HEK293T (cell line): ENCODE measurements around the gene RPUSD1.

Source experiments
- CTCF ChIA-PET: fragments of 350-600 bp; formaldehyde crosslinking; extraction: SDS; loops from one replicate; lab custom pipeline; 2021; ENCODE audit warnings: antibody characterized with exemption, inconsistent platforms; lab: Yijun Ruan, JAX
- POLR2A ChIA-PET: fragments of 350-600 bp; formaldehyde crosslinking; extraction: SDS; loops from one replicate; lab custom pipeline; 2020; ENCODE audit warnings: antibody characterized with exemption, inconsistent platforms; lab: Yijun Ruan, JAX
- DNase-seq: peaks from one replicate; pipeline ENCODE4 v3.0.0; 2012; ENCODE audit warnings: mixed read lengths; ENCODE audit errors: extremely low spot score
- ARNT ChIP-seq: fragments of 450-650 bp; IDR thresholded peaks from 2 replicates; pipeline ENCODE4 v1.6.1; 2017; ENCODE audit warnings: mild to moderate bottlenecking
- BHLHE40 ChIP-seq: fragments of 450-650 bp; IDR thresholded peaks from 2 replicates; pipeline ENCODE4 v1.6.1; 2016; ENCODE audit warnings: mild to moderate bottlenecking, moderate library complexity, borderline replicate concordance
- CTBP1 ChIP-seq: fragments of 450-650 bp; IDR thresholded peaks from 2 replicates; pipeline ENCODE4 v1.6.1; 2016; ENCODE audit warnings: borderline replicate concordance
- ELF4 ChIP-seq: fragments of 450-650 bp; IDR thresholded peaks from 2 replicates; pipeline ENCODE4 v1.6.1; 2017; ENCODE audit warnings: antibody characterized with exemption
- FOXA1 ChIP-seq: fragments of 450-650 bp; IDR thresholded peaks from 2 replicates; pipeline ENCODE4 v1.6.1; 2016; ENCODE audit warnings: mild to moderate bottlenecking
- FOXK2 ChIP-seq: fragments of 450-650 bp; IDR thresholded peaks from 2 replicates; pipeline ENCODE4 v1.6.1; 2016; ENCODE audit warnings: mild to moderate bottlenecking
- FOXM1 ChIP-seq: fragments of 450-650 bp; IDR thresholded peaks from 2 replicates; pipeline ENCODE4 v1.6.1; 2017; ENCODE audit warnings: mild to moderate bottlenecking, borderline replicate concordance
- HDGF ChIP-seq: fragments of 450-650 bp; IDR thresholded peaks from 2 replicates; pipeline ENCODE4 v1.6.1; 2017; ENCODE audit warnings: antibody characterized with exemption, borderline replicate concordance
- L3MBTL2 ChIP-seq: fragments of 450-650 bp; conservative IDR thresholded peaks from 2 replicates; pipeline ENCODE4 v1.6.1; 2016; ENCODE audit warnings: mild to moderate bottlenecking
- LEF1 ChIP-seq: fragments of 450-650 bp; IDR thresholded peaks from 2 replicates; pipeline ENCODE4 v1.6.1; 2017; ENCODE audit warnings: mild to moderate bottlenecking, borderline replicate concordance
- NFRKB ChIP-seq: fragments of 450-650 bp; IDR thresholded peaks from 2 replicates; pipeline ENCODE4 v1.6.1; 2016; ENCODE audit warnings: mild to moderate bottlenecking, moderate library complexity
- PKNOX1 ChIP-seq: fragments of 450-650 bp; IDR thresholded peaks from 2 replicates; pipeline ENCODE4 v1.6.1; 2016
- SP1 ChIP-seq: fragments of 450-650 bp; IDR thresholded peaks from 2 replicates; pipeline ENCODE4 v1.6.1; 2017
- SUZ12 ChIP-seq: fragments of 450-650 bp; IDR thresholded peaks from 2 replicates; pipeline ENCODE4 v1.6.1; 2016; ENCODE audit warnings: mild to moderate bottlenecking
- TARDBP ChIP-seq: fragments of 450-650 bp; IDR thresholded peaks from 2 replicates; pipeline ENCODE4 v1.6.1; 2016
- ZNF384 ChIP-seq: fragments of 450-650 bp; IDR thresholded peaks from 2 replicates; pipeline ENCODE4 v1.6.1; 2016

Gene RPUSD1

GRCh38 chr16:832652-833336 is 44.6 kb upstream of the RPUSD1 start:
- POLR2A ChIA-PET = no interaction called here
- CTCF ChIA-PET = no interaction called here
- no peak for DNase-seq
- TF ChIP-seq PKNOX1 (no peak), ELF4 (no peak), ARNT (no peak)

GRCh38 chr16:831571-832413 is 43.6 kb upstream of the RPUSD1 start:
- ChIA-PET POLR2A (no interaction called here), CTCF (no interaction called here)
- TF ChIP-seq PKNOX1 = no peak
- no peak for TF ChIP-seq ELF4
- no peak for TF ChIP-seq ZNF384
- no peak for TF ChIP-seq L3MBTL2
- no peak for TF ChIP-seq TARDBP
- TF ChIP-seq FOXA1 = no peak
- no peak for TF ChIP-seq NFRKB
- TF ChIP-seq LEF1 = no peak
- TF ChIP-seq CTBP1 = no peak
- TF ChIP-seq SUZ12 = no peak
- TF ChIP-seq SP1 = no peak
- DNase-seq = no peak

GRCh38 chr16:830871-831570 is 42.8 kb upstream of the RPUSD1 start:
- CTCF ChIA-PET = no interaction called here
- DNase-seq = no peak
- POLR2A ChIA-PET = no interaction called here
- TF ChIP-seq BHLHE40 (no peak), FOXK2 (no peak), CTBP1 (no peak), L3MBTL2 (no peak), LEF1 (no peak), HDGF (no peak), NFRKB (no peak), ZNF384 (no peak), TARDBP (no peak), FOXM1 (no peak), FOXA1 (no peak), ELF4 (no peak), PKNOX1 (no peak), SUZ12 (no peak), ARNT (no peak), SP1 (no peak)

- DNase-seq = no peak
- TF ChIP-seq L3MBTL2 (no peak), ZNF384 (no peak), SP1 (no peak), FOXM1 (no peak), NFRKB (no peak), TARDBP (no peak), BHLHE40 (no peak), HDGF (no peak), ELF4 (no peak), FOXK2 (no peak), FOXA1 (no peak), PKNOX1 (no peak), LEF1 (no peak), SUZ12 (no peak), ARNT (no peak), CTBP1 (no peak)
- ChIA-PET POLR2A (no interaction called here), CTCF (no interaction called here)
Observed at GRCh38 chr16:830107-830870, 42.1 kb upstream of the RPUSD1 start.

- no peak for DNase-seq
- CTCF ChIA-PET = no interaction called here
- no peak for TF ChIP-seq ZNF384
- no peak for TF ChIP-seq CTBP1
- no peak for TF ChIP-seq FOXM1
- no peak for TF ChIP-seq FOXK2
- no peak for TF ChIP-seq TARDBP
- no peak for TF ChIP-seq LEF1
- no peak for TF ChIP-seq ARNT
- TF ChIP-seq FOXA1 = no peak
- no peak for TF ChIP-seq NFRKB
- no peak for TF ChIP-seq SP1
- no peak for TF ChIP-seq L3MBTL2
- TF ChIP-seq PKNOX1 = no peak
- POLR2A ChIA-PET = no interaction called here
Observed at GRCh38 chr16:828891-829290, 40.7 kb upstream of the RPUSD1 start.
